Spleen (tissue), 11 donors: Measurements from ENCODE around the gene MYO7A. TPM values are rescaled to one million over a fixed set of nuclear protein-coding genes. Genes with fewer than 3 reads are reported as not detected.

Experiments used
- DNase-seq: peaks from one replicate; pipeline ENCODE4 v3.0.0-alpha.2; 2020
- H3K27ac ChIP-seq, 8 donors: fragments of 200-600 bp; sonication (generic) in 7 of 8; 1 replicate in 4 of 8; 2 replicates in 4 of 8; pipeline versions ENCODE4 v1.5.0 to v1.8.0; 2016 to 2021; ENCODE audit warnings: inconsistent platforms in 4 of 8, mild to moderate bottlenecking in 4 of 8, moderate library complexity in 1 of 8
- H3K27me3 ChIP-seq, 7 donors: fragments of 200-600 bp; sonication (generic) in 6 of 7; replicated peaks in 1 of 7; 1 replicate in 4 of 7; 2 replicates in 3 of 7; pipeline versions ENCODE4 v1.5.0 to v1.8.0; 2016 to 2021; ENCODE audit warnings: inconsistent platforms in 3 of 7, mild to moderate bottlenecking in 1 of 7
- H3K36me3 ChIP-seq, 6 donors: fragments of 200-600 bp; sonication (generic) in 5 of 6; 1 replicate in 4 of 6; 2 replicates in 2 of 6; pipeline versions ENCODE4 v1.5.0 to v1.8.0; 2016 to 2021; ENCODE audit warnings: inconsistent platforms in 2 of 6
- H3K4me1 ChIP-seq, 6 donors: fragments of 200-600 bp; sonication (generic) in 5 of 6; 1 replicate in 3 of 6; 2 replicates in 3 of 6; pipeline versions ENCODE4 v1.5.0 to v1.8.0; 2016 to 2021; ENCODE audit warnings: inconsistent platforms in 3 of 6
- H3K4me3 ChIP-seq, 8 donors: fragments of 200-600 bp; sonication (generic) in 7 of 8; 1 replicate in 4 of 8; 2 replicates in 4 of 8; pipeline versions ENCODE4 v1.5.0 to v1.8.0; 2016 to 2021; ENCODE audit warnings: inconsistent platforms in 4 of 8, mild to moderate bottlenecking in 4 of 8, moderate library complexity in 2 of 8
- H3K9me3 ChIP-seq, 8 donors: fragments of 200-600 bp; sonication (generic) in 7 of 8; 1 replicate in 4 of 8; 2 replicates in 4 of 8; pipeline versions ENCODE4 v1.5.0 to v1.8.0; 2016 to 2021; ENCODE audit warnings: inconsistent platforms in 4 of 8
- CTCF ChIP-seq, 11 experiments: fragments of 200-600 bp in 7 of 11; fragments of 450-650 bp in 4 of 11; sonication (generic) in 4 of 11; IDR thresholded peaks in 8 of 11; conservative IDR thresholded peaks in 3 of 11; 1 replicate in 7 of 11; 2 replicates in 4 of 11; pipeline versions ENCODE4 v1.4.0 to v1.8.0; 2016 to 2021; ENCODE audit warnings: antibody characterized with exemption in 11 of 11, inconsistent platforms in 4 of 11, mild to moderate bottlenecking in 1 of 11
- POLR2A ChIP-seq, 3 donors: fragments of 450-650 bp; IDR thresholded peaks; one replicate each; pipeline ENCODE4 v1.5.1; 2017; ENCODE audit warnings: antibody characterized with exemption in 3 of 3, mild to moderate bottlenecking in 1 of 3
- POLR2AphosphoS5 ChIP-seq, 3 donors: sonication (generic); formaldehyde crosslinking; IDR thresholded peaks; one replicate each; pipeline ENCODE4 v1.5.1; 2017; ENCODE audit warnings: antibody characterized with exemption in 3 of 3
- WGBS, 5 donors: extraction: QIAGEN DNeasy Blood & Tissue Kit in 3 of 5; methylation state at CpG; one replicate each; pipeline versions ENCODE4 v1.1.5 to v1.1.7; 2013 to 2018; 5-methylcytosine and 5-hydroxymethylcytosine counted together
- intact Hi-C: fragments of 100-400 bp; cut with DNase I; formaldehyde crosslinking; loops from one replicate; pipeline ENCODE4 v1.15.0; 2023; ENCODE audit warnings: low total_unique reads
- polyA plus RNA-seq, 3 donors: library from polyadenylated mRNA; stranded (reverse); fragments of 200-250 nt; gene quantifications; one replicate each; pipeline ENCODE4 v1.2.1, GENCODE V29; 2013
- total RNA-seq, 7 donors: library from RNA; depleted of rRNA in 3 of 7; stranded (reverse); fragments of >200 nt in 3 of 7; fragmentation: NEBNext Ultra II Directional in 4 of 7; extraction: Animal tissue kit (Norgen Biotek cat#: 25700) in 4 of 7; gene quantifications; one replicate each; pipeline versions ENCODE4 v1.1.0 to v1.2.1, GENCODE V29; 2016 to 2021
- donor health status: healthy with polysubstance abuse.
- donor health status: DM: no; HTN: no; CAD: no; lungs with moderate emphysema.
- donor health status: DM: no; HTN: no; CAD: no.
- donor health status: Bipolar disorder and iron deficiency.
- donor health status: healthy.
- donor health status: DM: no; HTN: no; CAD: no.
- donor health status: DM: yes; HTN: yes; CAD: no.

The MYO7A gene
- total and polyA plus RNA-seq, 10 donors: 3.5 to 147 (median 33.0) TPM

- intact Hi-C loops: loop anchor here (2.0 kb wide), 1 partner anchor 43 kb away; no protein-coding TSS in a partner anchor
- Histone ChIP-seq H3K4me3 (no peak overlapping the region), H3K27me3 (no peaks in the 10 kb centered on the region), H3K9me3 (no peaks in the 10 kb centered on the region), H3K4me1 (peaks cover 0 to 20% (median 3%) of the 10 kb centered on the region in 6 donors), H3K36me3 (peaks cover 0 to 9% (median 0%) of the 10 kb centered on the region in 6 donors), H3K27ac (no peak overlapping the region)
- 27 to 38% (median 32%) methylated on average over 8 to 9 of the region's 9 CpGs for WGBS, 5 donors
- peak; percentile 90 for DNase-seq
- TF ChIP-seq POLR2AphosphoS5 (IDR thresholded peaks at IDR 0.05): peak in 1 of 3 donors; percentile 41
- peak; percentile 86 to 94 (median 90) for TF ChIP-seq CTCF (IDR thresholded peaks at IDR 0.05 in 8 of 11, conservative IDR thresholded peaks at IDR 0.05 in 3 of 11)
- TF ChIP-seq POLR2A (IDR thresholded peaks at IDR 0.05): no peak
Observed at GRCh38 chr11:77091146-77091940, 36.7 kb upstream of the MYO7A start.

- DNase-seq: peak; percentile 63
- no peaks in the 10 kb centered on the region for H3K9me3 ChIP-seq
- no peak overlapping the region for H3K27ac ChIP-seq
- H3K27me3 ChIP-seq: no peaks in the 10 kb centered on the region
- no peak overlapping the region for H3K4me3 ChIP-seq
- TF ChIP-seq POLR2AphosphoS5 (IDR thresholded peaks at IDR 0.05) (no peak), CTCF (IDR thresholded peaks at IDR 0.05 in 8 of 11, conservative IDR thresholded peaks at IDR 0.05 in 3 of 11) (no peak), POLR2A (IDR thresholded peaks at IDR 0.05) (no peak)
- intact Hi-C loops: no loop called here
- peaks cover 0 to 9% (median 0%) of the 10 kb centered on the region in 6 donors for H3K36me3 ChIP-seq
- H3K4me1 ChIP-seq: peaks cover 0 to 9% (median 2%) of the 10 kb centered on the region in 6 donors
- 63 to 84% (median 78%) methylated on average over 4 to 7 of the region's 7 CpGs for WGBS, 5 donors
Observed at GRCh38 chr11:77092382-77092781, 35.7 kb upstream of the MYO7A start.

- Histone ChIP-seq H3K4me1 (peaks cover 0 to 8% (median 2%) of the 10 kb centered on the region in 6 donors), H3K9me3 (no peaks in the 10 kb centered on the region), H3K27me3 (no peaks in the 10 kb centered on the region), H3K27ac (no peak overlapping the region), H3K36me3 (peaks cover 0 to 9% (median 0%) of the 10 kb centered on the region in 6 donors), H3K4me3 (no peak overlapping the region)
- 87 to 91% (median 90%) methylated on average over 32 to 33 of the region's 33 CpGs for WGBS, 5 donors
- intact Hi-C loops: no loop called here
- TF ChIP-seq POLR2A (IDR thresholded peaks at IDR 0.05) (no peak), CTCF (IDR thresholded peaks at IDR 0.05 in 8 of 11, conservative IDR thresholded peaks at IDR 0.05 in 3 of 11) (no peak)
- peak; percentile 73 for DNase-seq
Observed at GRCh38 chr11:77093056-77093891, 34.8 kb upstream of the MYO7A start.
